Measurements from ENCODE around the gene POU2F3. TPM values are rescaled to one million over a fixed set of nuclear protein-coding genes. Genes with fewer than 3 reads are reported as not detected.

POU2F3 gene
- total and polyA plus RNA-seq, 2 of the 13 experiments (the other 11 are each of a cell fraction or from before 2014, with no cell fraction given): not detected

- peak; percentile 87 for TF ChIP-seq ZNF441 (CRISPR knock-in tag; IDR thresholded peaks at IDR 0.05; ENCODE audit: borderline replicate concordance)
- TF ChIP-seq TEAD3 (CRISPR knock-in tag; optimal IDR thresholded peaks at IDR 0.05; ENCODE audit: borderline replicate concordance): no peak
- no peak for TF ChIP-seq FLYWCH1 (CRISPR knock-in tag; IDR thresholded peaks at IDR 0.05)
- TF ChIP-seq GLI4 (CRISPR knock-in tag; IDR thresholded peaks at IDR 0.05; ENCODE audit: borderline replicate concordance): no peak
- TF ChIP-seq EP300 (IDR thresholded peaks at IDR 0.05; ENCODE audit: low read depth in 2 of 2, low read length in 2 of 2): no peak
- TF ChIP-seq EP300 (CRISPR knock-in tag; IDR thresholded peaks at IDR 0.05; ENCODE audit: borderline replicate concordance): no peak
- TF ChIP-seq SAFB2 (CRISPR knock-in tag; IDR thresholded peaks at IDR 0.05; ENCODE audit: borderline replicate concordance, low read depth): peak; percentile 89
- TF ChIP-seq XBP1 (CRISPR knock-in tag; IDR thresholded peaks at IDR 0.05): no peak
- no peak; the same call in 1 of the 2 replicates for TF ChIP-seq ZBTB2 (CRISPR knock-in tag; IDR thresholded peaks at IDR 0.05; ENCODE audit: low read depth)
- no peak for TF ChIP-seq ZNF564 (CRISPR knock-in tag; IDR thresholded peaks at IDR 0.05)
- TF ChIP-seq ZFP41 (CRISPR knock-in tag; IDR thresholded peaks at IDR 0.05; ENCODE audit: borderline replicate concordance): no peak
- TF ChIP-seq ZNF687 (CRISPR knock-in tag; IDR thresholded peaks at IDR 0.05): peak; percentile 93
- TF ChIP-seq DRAP1 (CRISPR knock-in tag; IDR thresholded peaks at IDR 0.05): no peak; the same call in 1 of the 2 replicates
- TF ChIP-seq ZFP37 (CRISPR knock-in tag; IDR thresholded peaks at IDR 0.05; ENCODE audit: borderline replicate concordance): no peak
- TF ChIP-seq ZNF574 (CRISPR knock-in tag; IDR thresholded peaks at IDR 0.05): peak; percentile 98
- peak; percentile 60 for TF ChIP-seq ZNF777 (CRISPR knock-in tag; IDR thresholded peaks at IDR 0.05)
- TF ChIP-seq BRCA1 (CRISPR knock-in tag; IDR thresholded peaks at IDR 0.05): no peak
- no peak for TF ChIP-seq KLF9 (CRISPR knock-in tag; IDR thresholded peaks at IDR 0.05; ENCODE audit: low read depth)
- TF ChIP-seq ZBTB37 (CRISPR knock-in tag; IDR thresholded peaks at IDR 0.05): no peak
Observed at GRCh38 chr11:120324932-120325810, 85.2 kb downstream of the POU2F3 start, which contains the start of gene TLCD5 (continued).
